Common myeloid progenitor, CD34-positive (primary cell): Measurements from ENCODE around the gene IFNW1. TPM values are rescaled to one million over a fixed set of nuclear protein-coding genes. Genes with fewer than 3 reads are reported as not detected.
A peak's percentile ranks its signal among the peaks of the same experiment; 100 is the strongest.
"Not testable (repeated sequence)": the region's sequence is repeated elsewhere in the genome, so short reads cannot be mapped to it uniquely, and the experiment has no call there.

Source experiments
- CTCF ChIA-PET: fragments of 350-600 bp; sonication (Branson Sonifier 250); formaldehyde crosslinking; loops from one replicate; lab custom pipeline; 2021; ENCODE audit warnings: antibody characterized with exemption; lab: Charles Lee
- POLR2A ChIA-PET: fragments of 350-600 bp; sonication (Branson Sonifier 250); formaldehyde crosslinking; loops from one replicate; lab custom pipeline; 2021; ENCODE audit warnings: antibody characterized with exemption; lab: Charles Lee
- DNase-seq, 3 donors: peaks; one replicate each; pipeline versions ENCODE4 v3.0.0 to v3.0.0-alpha.2; 2013
- H3K27ac ChIP-seq, 2 experiments: 1 replicate in 1 of 2; 2 replicates in 1 of 2; pipeline ENCODE4 v1.7.0; 2013; ENCODE audit warnings: inconsistent platforms in 2 of 2, low read length in 2 of 2, mild to moderate bottlenecking in 2 of 2, low read depth in 1 of 2, moderate library complexity in 1 of 2; ENCODE audit not compliant: severe bottlenecking in 2 of 2, insufficient read depth in 1 of 2, poor library complexity in 1 of 2
- H3K27me3 ChIP-seq, 5 experiments: replicated peaks in 2 of 5; 1 replicate in 3 of 5; 2 replicates in 2 of 5; pipeline versions ENCODE4 v1.6.1 to v1.7.0; 2013; ENCODE audit warnings: low read length in 4 of 5, mild to moderate bottlenecking in 2 of 5, moderate library complexity in 2 of 5, inconsistent platforms in 1 of 5; ENCODE audit not compliant: insufficient read depth in 5 of 5, control insufficient read depth in 4 of 5
- H3K36me3 ChIP-seq, 4 experiments: 1 replicate in 2 of 4; 2 replicates in 2 of 4; pipeline versions ENCODE4 v1.6.1 to v1.7.0; 2013; ENCODE audit warnings: low read length in 3 of 4, control low read depth in 1 of 4, mild to moderate bottlenecking in 1 of 4; ENCODE audit not compliant: control insufficient read depth in 4 of 4, insufficient read depth in 4 of 4
- H3K4me1 ChIP-seq, 4 experiments: 1 replicate in 3 of 4; 2 replicates in 1 of 4; pipeline versions ENCODE4 v1.6.1 to v1.7.1; 2013; ENCODE audit warnings: low read length in 3 of 4, mild to moderate bottlenecking in 3 of 4, control low read depth in 1 of 4, inconsistent platforms in 1 of 4, moderate library complexity in 1 of 4; ENCODE audit not compliant: control insufficient read depth in 4 of 4, insufficient read depth in 4 of 4; ENCODE audit errors: control extremely low read depth in 1 of 4
- H3K4me3 ChIP-seq, 7 experiments: 1 replicate in 4 of 7; 2 replicates in 3 of 7; pipeline versions ENCODE4 v1.5.1 to v1.7.0; 2013; ENCODE audit warnings: mild to moderate bottlenecking in 7 of 7, low read length in 6 of 7, moderate library complexity in 6 of 7, inconsistent platforms in 2 of 7, low read depth in 2 of 7, control low read depth in 1 of 7; ENCODE audit not compliant: insufficient read depth in 4 of 7, control insufficient read depth in 1 of 7; ENCODE audit errors: extremely low read depth in 1 of 7
- H3K9me3 ChIP-seq, 5 experiments: 1 replicate in 4 of 5; 2 replicates in 1 of 5; pipeline versions ENCODE4 v1.6.1 to v1.7.1; 2013; ENCODE audit warnings: low read length in 4 of 5, mild to moderate bottlenecking in 2 of 5, inconsistent platforms in 1 of 5, low read depth in 1 of 5, moderate library complexity in 1 of 5; ENCODE audit not compliant: control insufficient read depth in 4 of 5, insufficient read depth in 2 of 5; ENCODE audit errors: control extremely low read depth in 1 of 5
- WGBS: methylation state at CpG from one replicate; pipeline ENCODE4 v1.1.5; 2013; ENCODE audit not compliant: insufficient coverage; 5-methylcytosine and 5-hydroxymethylcytosine counted together
- polyA plus RNA-seq: library from polyadenylated mRNA; unstranded; fragments of 120-200 nt; gene quantifications from one replicate; pipeline ENCODE4 v1.2.1, GENCODE V29; 2013

Gene IFNW1
- polyA plus RNA-seq: 0.05 TPM

- H3K27ac ChIP-seq: no peak within 1 kb of the TSS
- H3K9me3 ChIP-seq: peaks cover 0 to 3% (median 0%) of the 10 kb centered on the region in 5 experiments
- ChIA-PET POLR2A (no interaction called here), CTCF (no interaction called here)
- H3K27me3 ChIP-seq: no peaks in the 10 kb centered on the region
- H3K4me1 ChIP-seq: peaks cover 4 to 10% (median 7%) of the 10 kb centered on the region in 4 experiments
- WGBS: no CpG with 5 or more reads among the region's 1 CpG
- no peak within 1 kb of the TSS for H3K4me3 ChIP-seq
- no peaks in the 10 kb centered on the region for H3K36me3 ChIP-seq
- DNase-seq: no peak
Observed at GRCh38 chr9:21141427-21141882, at the start of gene IFNW1. IFNW1 (minus strand) TSS chr9:21141832; CDS start chr9:21141570, 262 bp downstream.

DNA sequence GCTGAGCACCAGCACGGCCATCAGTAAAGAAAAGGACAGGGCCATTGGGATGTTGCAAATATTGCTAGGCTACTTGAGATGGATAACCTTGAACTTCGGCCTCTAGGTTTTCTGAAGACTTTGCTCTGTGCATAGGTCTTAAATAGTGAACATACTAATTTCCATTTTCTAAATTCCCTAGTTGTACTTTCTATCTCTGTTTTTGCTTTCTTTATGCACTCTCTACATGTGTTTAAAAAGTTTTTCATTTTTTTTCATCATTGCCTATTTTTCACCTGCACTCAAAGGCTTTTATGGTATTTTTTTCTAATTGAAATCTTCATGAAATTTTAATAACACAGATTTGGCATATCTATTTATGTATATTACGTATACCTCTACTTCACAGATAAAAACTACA lies 45.9 kb upstream of the IFNW1 start, which contains the start of gene IFNA4:
IFNA4 (minus strand) TSS at position 101 of the 400 bp plus-strand sequence; CDS start at position 45, 56 bp downstream.
- H3K4me3 ChIP-seq, H3K9me3 ChIP-seq, POLR2A ChIA-PET, H3K4me1 ChIP-seq, H3K36me3 ChIP-seq, H3K27me3 ChIP-seq, H3K27ac ChIP-seq, DNase-seq: not testable (repeated sequence)
- CTCF ChIA-PET: interaction anchor here (0.9 kb wide), 1 partner anchor 24 kb away, joined by 3 read pairs; no protein-coding TSS in a partner anchor
- no CpG with 5 or more reads among the region's 3 CpGs for WGBS

- POLR2A ChIA-PET: not testable (repeated sequence)
- CTCF ChIA-PET: interaction anchor here (0.7 to 2.6 kb wide), 11 partner anchors 9 to 283 kb away, joined by 3 to 16 read pairs (median 4); no protein-coding TSS in a partner anchor
- WGBS: no CpG with 5 or more reads among the region's 4 CpGs
Observed at GRCh38 chr9:21182810-21183736, 41.4 kb upstream of the IFNW1 start.

GRCh38 chr9:21174671-21175070 lies 33.0 kb upstream of the IFNW1 start:
- WGBS: no CpG with 5 or more reads among the region's 2 CpGs
- CTCF ChIA-PET: interaction anchor here (2.1 kb wide), 1 partner anchor 9 kb away, joined by 10 read pairs; no protein-coding TSS in a partner anchor
- Histone ChIP-seq H3K36me3 (no peaks in the 10 kb centered on the region), H3K9me3 (no peaks in the 10 kb centered on the region), H3K27ac (no peak overlapping the region), H3K27me3 (no peaks in the 10 kb centered on the region), H3K4me1 (no peaks in the 10 kb centered on the region), H3K4me3 (no peak overlapping the region)
- POLR2A ChIA-PET: no interaction called here
- no peak for DNase-seq

More at GRCh38 chr9:21182810-21183736, 41.4 kb upstream of the IFNW1 start:
- H3K9me3 ChIP-seq, H3K4me3 ChIP-seq, H3K36me3 ChIP-seq, H3K27ac ChIP-seq, H3K27me3 ChIP-seq, H3K4me1 ChIP-seq: not testable (repeated sequence)
- DNase-seq: peak; percentile 38 to 72 (median 69)

GRCh38 chr9:21172156-21172555 lies 30.5 kb upstream of the IFNW1 start:
- DNase-seq: no peak
- Histone ChIP-seq H3K9me3 (no peaks in the 10 kb centered on the region), H3K4me1 (no peaks in the 10 kb centered on the region), H3K4me3 (no peak overlapping the region), H3K27ac (no peak overlapping the region), H3K36me3 (no peaks in the 10 kb centered on the region), H3K27me3 (no peaks in the 10 kb centered on the region)
- POLR2A ChIA-PET: no interaction called here
- CTCF ChIA-PET: no interaction called here
- no CpG with 5 or more reads among the region's 3 CpGs for WGBS

DNA sequence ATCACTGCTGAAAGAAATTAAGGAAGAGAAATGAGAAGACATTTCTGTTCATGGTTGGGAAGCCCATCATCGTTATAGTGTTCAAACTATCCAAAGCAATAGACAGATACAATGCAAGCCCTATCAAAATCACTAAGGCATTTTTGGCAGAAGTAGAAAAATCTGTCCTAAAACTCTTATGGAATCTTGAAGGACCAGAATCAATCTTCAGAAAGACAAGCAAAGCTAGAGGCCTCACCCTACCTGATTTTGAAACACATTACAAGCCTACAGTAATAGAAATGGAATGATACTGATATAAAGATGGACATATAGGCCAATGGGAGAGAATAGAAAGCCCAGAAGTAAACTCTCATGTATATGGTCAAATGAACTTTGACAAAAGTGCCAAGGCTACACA lies 29.7 kb upstream of the IFNW1 start:
- POLR2A ChIA-PET: no interaction called here
- CTCF ChIA-PET: no interaction called here
- Histone ChIP-seq H3K36me3 (no peaks in the 10 kb centered on the region), H3K27ac (no peak overlapping the region), H3K27me3 (no peaks in the 10 kb centered on the region), H3K9me3 (no peaks in the 10 kb centered on the region), H3K4me1 (no peaks in the 10 kb centered on the region), H3K4me3 (no peak overlapping the region)
- no CpG with 5 or more reads among the region's 1 CpG for WGBS
- DNase-seq: no peak

- DNase-seq, H3K36me3 ChIP-seq, H3K9me3 ChIP-seq, CTCF ChIA-PET, H3K4me1 ChIP-seq, H3K4me3 ChIP-seq, POLR2A ChIA-PET, H3K27me3 ChIP-seq, H3K27ac ChIP-seq: not testable (repeated sequence)
- WGBS: 100% methylated on average over 1 of the region's 2 CpGs
Observed at GRCh38 chr9:21166560-21166959, 24.9 kb upstream of the IFNW1 start, which contains the start of gene IFNA21. IFNA21 (minus strand) TSS chr9:21166660; CDS start chr9:21166612, 48 bp downstream.
